NK-92 treated with Interleukin-12 subunit alpha and Interleukin-12 subunit beta, amount 100 ng/mL, for 24 hours (cell line): ENCODE measurements around the gene DOCK7.

ENCODE experiments used
- DNase-seq: peaks from one replicate; lab custom pipeline; 2025; lab: John Stamatoyannopoulos, UW

DOCK7 gene

DNA sequence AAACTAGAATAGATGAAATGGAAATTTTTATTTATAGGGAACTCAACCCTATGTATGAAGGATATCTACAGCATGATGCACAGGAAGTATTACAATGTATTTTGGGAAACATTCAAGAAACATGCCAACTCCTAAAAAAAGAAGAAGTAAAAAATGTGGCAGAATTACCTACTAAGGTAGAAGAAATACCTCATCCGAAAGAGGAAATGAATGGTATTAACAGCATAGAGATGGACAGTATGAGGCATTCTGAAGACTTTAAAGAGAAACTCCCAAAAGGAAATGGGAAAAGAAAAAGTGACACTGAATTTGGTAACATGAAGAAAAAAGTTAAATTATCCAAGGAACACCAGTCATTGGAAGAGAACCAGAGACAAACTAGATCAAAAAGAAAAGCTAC lies 243.5 kb downstream of the DOCK7 start:
- no peak for DNase-seq

DNA sequence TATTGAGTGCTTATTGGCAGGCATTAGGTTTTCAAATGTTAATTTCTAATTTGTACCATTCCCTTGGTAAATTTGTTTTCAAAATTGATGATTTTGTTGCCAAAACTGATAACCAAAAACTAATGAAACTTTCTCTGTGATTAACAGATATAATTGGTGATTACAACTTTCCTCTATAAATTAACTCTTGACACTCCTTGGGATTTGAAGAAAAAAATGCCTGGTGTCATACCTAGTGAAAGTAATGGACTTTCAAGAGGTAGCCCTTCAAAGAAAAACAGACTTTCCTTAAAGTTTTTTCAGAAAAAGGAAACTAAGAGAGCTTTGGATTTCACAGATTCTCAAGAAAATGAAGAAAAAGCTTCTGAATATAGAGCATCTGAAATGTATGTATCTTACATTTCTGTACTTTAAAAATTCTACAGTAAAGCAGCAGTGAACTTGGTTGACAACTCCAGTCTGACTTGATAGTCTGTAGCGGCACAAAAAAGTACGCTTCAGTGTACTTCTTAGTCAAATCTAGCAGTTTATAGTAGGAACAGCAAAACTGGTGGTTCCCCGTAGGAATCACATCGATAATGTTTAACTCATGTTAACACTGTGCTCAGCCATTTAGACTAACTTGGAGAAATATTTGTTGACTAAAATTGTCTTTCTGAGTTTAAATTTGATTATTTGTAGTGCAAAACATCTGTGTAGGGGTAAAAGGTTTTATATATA lies 248.4 kb downstream of the DOCK7 start:
- DNase-seq: no peak

DNA sequence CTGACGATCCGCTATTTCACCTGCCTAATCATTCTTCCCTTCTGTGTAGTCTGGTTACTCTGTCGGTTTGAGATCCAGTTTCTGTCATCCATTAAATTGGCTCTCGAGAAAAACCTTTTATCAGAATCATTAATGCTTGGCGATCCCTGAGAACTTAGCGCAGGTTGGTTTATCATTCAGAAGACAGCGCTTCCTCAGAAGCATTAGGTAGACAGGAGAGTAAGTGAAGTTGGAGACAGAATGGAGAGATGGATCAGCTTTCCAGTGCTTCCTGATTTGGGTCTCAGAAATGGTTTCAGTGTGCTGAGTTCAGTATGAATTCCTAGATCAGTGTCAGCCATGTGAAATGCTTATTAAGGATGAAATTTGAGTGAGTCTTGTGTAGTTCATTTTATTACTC lies 250.0 kb downstream of the DOCK7 start:
- DNase-seq: no peak

DNA sequence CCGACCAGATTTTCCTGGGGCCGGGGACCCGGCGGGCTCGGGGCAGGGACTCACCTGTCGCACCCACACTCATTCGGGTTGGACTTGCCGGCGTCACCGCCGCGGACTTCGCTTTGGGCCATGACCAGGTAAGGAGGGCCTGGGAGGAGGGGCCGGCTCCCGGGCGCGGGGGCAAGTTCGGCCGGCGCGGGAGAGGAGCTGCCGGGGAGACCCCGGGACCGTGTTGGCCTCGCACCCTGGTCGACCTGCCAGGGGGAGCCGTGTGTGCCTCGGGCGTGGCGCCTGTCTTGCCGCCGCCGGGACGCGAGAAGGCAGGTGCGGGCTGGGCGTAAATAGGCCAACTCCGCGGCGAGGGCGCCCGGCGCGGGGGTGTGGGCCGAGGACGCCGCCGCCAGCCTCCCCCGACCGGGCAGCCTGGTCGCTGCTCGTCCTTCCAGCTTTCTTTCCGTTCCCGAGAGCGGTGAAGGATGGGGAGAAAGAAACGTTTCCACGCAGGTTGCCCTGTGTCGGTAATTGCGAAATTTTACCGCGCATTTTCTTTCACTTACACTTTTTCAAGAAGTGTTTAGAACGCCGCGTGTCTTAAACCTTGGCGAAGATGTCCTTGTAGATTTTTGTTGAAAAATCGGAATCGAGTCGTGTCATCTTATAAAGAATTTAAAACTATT lies 250.8 kb downstream of the DOCK7 start:
- no peak for DNase-seq

DNA sequence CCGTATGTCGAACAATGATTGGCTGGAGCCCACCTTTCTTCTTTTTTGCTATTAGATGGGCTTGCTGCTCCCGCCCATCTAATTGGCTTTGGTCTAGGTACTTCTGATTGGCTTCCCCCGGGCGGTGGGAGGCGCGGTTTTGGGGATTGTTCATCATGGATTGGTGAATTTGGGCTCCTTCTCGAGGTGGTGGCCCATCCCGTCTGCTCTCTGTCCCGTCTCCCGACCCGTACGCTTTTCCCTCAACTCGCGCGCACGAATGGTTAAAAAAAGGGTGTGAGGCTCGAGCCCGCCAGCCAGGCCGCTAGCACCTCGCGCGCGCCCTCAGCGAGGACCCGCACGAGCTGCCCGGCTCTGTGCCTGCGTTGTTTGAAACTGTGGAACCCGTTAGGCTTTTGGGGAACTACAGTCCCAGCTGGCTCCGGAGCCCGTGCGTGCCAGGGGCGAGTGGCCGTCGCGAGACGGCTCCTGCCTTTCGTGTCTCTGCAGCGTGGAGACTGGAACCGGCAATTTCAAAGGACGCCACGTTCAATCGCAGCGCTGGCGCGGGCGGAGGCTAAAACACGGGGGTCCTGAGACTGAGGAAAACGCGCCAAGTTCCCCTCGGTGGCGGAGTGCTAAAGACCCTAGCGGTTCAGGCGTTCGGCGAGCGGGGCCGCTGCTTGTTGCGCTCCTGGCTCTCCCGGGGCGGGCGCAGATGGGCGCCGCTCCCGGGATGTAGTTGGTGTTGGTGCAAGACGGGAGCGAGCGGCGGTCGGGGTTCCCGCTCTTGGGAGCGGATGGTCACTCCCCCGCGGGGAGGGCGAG lies 251.5 kb downstream of the DOCK7 start, which contains the start of gene USP1:
TSS of gene USP1 (plus strand) at position 584 of the 807 bp plus-strand sequence. CDS start 2,819 bp downstream, outside the sequence.
- peak; percentile 99 for DNase-seq

DNA sequence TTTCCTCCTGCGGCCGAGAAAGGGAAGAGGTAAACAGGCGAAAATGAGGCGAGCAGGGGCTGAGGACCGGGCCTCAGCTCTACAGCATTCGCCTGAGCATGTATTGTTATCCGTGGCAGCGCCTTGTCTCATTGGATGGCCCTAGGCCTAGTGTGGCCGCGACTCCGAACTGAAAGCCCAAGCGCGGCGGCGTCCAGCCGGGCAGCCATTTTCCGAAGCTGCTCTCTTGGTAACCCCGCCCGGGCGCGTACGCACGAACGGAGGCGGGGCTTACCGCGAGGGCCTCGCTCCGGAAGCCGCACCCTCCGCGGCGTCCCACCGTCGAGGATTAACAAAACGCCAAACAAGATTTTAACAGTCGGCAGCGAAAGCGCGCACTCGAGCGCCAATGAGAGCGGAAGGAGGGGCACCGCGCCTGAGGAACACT lies 252.1 kb downstream of the DOCK7 start:
- peak; percentile 99 for DNase-seq

DNA sequence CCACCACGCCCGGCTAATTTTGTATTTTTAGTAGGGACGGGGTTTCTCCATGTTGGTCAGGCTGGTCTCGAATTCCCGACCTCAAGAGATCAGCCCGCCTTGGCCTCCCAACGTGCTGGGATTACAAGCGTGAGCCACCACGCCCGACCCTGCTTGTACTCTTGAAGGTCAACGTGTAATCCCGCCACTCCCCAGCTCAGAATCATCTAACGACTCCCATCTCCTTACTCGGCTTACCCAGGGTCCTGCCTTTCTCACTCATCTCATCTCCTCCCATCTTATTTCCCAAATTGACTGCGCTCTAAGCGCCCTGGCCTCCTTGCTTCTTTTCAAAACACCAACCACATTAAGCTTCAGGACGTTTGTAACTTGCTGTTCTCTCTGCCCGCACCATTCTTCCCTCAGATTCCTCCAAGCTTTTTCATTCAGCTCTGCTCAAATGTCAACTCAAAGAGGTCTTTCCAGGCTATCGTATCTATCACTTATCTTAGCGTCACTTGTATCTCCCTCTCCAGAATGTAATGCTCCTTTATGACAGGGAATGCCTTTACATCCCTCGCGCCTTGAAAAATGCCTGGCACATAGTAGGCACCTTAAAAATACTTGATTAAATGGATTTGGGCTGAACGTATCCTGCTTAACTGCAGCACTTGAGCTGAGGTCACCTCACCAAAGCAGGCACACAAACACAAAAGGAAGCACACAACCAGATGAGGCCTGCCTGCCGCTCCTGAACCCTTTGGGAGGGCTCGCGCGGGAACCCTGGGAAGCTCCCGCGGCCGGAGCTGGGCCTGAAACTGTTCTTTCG lies 252.8 kb downstream of the DOCK7 start:
- no peak for DNase-seq

DNA sequence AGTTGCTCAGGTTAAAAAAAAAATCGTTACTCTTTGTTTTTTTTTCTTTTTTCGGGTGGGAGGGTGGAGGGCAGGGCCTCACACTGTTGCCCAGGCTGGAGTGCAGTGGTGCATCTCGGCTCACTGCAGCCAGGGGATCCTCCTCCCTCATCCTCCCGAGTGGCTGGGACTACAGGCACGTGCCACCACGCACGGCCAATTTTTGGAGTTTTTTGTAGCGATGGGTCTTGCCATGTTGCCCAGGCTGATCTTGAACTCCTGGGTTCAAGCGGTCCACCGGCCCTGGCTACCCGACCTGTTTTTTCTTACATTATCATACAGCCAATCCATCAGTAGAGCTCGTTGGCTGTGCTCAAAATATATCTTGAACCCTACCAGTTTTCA lies 253.6 kb downstream of the DOCK7 start:
- no peak for DNase-seq

DNA sequence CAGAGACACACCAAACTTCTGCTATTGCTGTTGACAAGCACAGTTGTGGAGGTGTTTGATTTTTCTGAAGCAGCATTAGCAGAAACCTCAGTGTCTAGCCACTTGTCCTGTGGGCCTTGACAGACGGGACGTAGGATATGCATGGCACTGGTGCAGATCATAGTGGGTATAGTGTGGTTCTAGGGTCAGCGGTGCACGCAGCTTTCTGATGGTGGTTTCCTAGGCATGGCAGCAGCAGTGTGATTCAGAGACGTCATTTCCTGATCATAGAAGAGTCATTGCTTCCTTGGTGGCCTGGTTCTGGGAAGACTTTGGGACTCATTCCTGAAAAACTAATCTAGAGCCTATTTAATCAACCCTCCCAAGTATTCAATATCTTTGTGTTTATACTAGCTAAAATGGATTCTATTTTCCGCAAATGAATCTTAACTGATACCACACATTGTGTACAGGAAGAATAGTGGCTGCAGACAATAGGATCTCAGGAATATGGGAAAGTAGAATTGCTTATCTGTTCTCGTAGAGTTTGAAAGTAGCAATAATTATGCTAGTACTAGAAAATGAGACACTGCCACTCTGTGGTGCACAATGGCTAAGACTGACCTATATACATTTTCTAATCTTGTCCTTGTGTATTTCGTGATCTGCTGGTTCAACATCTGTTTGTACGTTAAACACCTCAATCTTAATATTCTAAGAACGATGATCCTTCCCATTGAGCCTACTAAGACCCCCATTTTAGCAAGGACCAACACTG lies 254.1 kb downstream of the DOCK7 start:
- DNase-seq: no peak

DNA sequence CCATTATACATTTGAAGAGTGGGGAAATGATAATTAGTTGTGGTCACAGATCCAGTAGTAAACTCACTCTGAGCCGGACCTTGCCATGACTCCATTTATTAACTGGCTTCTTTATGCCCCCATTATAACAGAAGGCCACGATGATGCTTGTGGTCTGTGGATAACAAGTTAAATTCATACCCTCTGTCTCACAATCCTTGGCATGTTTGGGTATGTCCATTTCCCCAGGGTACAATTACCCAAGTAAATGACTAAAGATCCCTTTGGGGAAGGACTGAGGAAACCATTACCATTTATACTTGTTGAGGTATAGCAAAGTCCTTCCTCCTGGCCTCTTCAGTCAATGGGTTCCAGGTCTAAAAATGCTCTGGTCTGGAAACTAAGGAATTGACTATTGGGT lies 258.6 kb downstream of the DOCK7 start:
- no peak for DNase-seq

DNA sequence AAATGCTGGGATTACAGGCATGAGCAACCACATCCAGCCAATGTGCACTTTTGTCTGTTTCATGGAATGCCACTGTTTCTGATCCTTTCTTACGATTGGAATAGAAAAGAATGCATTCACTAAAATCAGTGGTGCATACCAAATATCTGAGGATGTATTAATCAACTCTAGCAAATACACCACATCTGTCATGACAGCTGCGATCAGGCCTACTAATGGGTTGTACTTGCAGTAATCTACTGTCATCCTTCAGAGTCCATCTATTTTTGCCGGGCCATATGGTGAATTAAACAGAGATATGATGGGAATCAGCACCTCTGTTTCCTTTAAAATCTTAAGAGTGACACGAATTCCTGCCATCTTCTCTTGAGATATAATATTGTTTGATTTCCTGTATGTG lies 259.8 kb downstream of the DOCK7 start:
- DNase-seq: no peak

DNA sequence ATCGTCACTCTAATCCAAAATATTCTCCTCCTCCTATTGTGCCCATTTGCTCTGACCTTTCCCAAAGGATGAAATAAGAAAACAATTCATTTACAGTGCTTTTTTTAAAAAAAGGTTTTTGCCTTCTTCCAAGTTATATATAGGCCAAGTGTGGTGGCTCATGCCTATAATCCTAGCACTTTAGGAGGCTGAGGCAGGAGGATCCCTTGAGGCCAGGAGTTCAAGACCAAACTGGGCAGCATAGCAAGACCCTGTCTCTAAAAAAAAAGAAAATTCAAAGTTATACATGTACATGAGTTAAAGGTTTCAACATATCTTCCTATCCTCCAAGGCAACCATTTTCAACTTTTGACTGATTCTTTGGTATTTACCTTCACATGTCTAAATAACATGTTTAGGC lies 261.4 kb downstream of the DOCK7 start:
- no peak for DNase-seq

DNA sequence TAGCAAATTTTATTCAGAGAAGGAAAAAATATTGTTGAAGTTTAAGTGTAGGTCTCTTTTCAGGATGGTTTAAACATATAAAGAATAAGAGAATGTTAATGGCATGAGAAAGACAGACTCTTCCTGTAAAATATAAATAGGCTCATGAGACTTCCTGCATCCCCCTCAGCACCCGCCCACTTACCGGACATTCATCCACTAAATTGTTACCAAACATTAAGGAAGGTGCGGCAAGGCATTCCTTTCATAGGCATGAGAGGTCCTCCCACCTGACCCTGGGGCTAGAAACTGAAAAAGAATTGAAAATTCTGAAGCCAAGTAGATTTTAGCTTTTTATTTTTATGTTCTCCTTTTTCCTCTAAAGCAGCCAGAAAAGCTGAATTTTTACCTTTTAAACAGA lies 261.9 kb downstream of the DOCK7 start:
- DNase-seq: no peak

DNA sequence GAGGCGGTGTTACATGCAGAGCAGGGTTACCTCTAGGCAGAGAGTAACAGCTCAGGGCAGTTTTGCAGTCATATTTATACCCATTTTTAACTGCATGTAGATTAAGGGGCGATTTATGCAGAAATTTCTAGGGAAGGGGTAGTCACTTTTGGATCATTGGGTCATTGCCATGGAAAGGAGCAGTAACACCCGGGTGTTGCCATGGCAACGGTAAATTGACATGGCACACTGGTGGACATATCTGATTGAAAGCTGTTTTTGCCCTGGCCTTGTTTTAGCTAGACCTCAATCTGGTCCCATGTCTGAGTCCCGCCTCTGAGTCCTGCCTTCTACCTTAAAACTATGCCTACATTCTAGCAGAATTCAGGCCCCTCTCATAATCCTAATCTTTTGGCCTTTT lies 263.1 kb downstream of the DOCK7 start:
- no peak for DNase-seq

DNA sequence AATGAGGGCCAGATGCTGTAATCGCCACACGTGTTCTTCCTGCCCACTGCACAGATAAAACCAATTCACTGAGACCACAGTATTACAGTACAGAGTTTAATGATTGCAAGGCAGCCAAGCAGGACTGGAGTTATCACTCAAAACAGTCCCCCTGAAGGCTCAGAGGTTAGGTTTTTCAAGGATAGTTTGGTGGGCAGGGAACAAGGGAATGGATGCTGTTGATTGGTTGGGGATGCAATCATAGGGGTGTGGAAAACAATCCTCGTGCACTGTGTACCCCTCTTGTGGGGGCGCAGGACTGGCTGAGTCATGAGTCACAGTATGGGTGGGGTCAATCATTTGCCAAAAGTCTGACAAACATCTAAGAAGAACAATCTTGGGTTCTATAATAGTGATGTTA lies 263.8 kb downstream of the DOCK7 start:
- no peak for DNase-seq

DNA sequence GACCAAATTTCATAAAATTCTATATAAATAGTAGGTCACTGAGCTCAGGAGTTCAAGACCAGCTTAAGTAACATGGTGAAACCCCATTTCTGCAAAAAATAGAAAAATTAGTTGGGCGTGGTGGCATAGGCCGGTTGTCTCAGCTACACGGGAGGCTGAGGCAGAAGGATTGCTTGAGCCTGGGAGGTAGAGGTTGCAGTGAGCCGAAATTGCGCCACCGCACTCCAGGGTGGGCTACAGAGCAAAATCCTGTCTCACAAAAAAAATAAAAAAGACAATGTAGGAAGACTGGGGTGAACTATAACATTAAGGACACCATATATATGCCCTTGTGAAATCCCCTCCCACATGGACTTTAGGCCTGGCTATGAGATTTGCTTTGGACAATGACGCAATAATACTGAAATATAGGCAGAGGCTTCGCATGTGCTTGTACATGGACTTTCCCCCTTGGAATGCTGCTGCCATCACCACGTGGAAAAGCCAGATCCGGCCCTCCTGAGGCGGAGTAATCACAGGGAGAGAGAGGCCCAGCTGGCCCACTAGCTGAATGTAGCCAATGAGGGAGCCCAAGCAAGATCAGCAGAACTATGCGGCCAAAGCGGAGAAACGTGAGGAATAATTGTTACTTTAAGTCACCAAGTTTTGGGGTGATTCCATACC lies 264.5 kb downstream of the DOCK7 start:
- no peak for DNase-seq

DNA sequence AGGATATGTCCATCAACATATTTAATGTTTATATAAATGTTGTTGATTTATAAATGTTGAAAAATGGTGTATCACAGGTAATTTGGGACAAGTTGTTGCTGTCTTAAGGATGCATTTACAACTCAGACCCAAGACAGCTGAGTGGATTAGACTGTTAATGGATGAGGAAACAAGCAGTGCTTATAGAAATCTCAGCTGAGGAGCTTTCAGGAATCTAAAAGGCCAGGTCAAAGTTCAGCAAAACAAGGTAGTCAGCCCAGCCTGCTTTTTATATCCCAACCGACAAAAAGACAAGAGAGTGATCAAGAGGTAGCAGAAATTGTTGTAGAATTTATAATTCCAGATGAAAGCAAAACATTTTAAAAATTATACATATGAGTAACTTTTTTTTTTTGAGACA lies 268.0 kb downstream of the DOCK7 start:
- DNase-seq: no peak

DNA sequence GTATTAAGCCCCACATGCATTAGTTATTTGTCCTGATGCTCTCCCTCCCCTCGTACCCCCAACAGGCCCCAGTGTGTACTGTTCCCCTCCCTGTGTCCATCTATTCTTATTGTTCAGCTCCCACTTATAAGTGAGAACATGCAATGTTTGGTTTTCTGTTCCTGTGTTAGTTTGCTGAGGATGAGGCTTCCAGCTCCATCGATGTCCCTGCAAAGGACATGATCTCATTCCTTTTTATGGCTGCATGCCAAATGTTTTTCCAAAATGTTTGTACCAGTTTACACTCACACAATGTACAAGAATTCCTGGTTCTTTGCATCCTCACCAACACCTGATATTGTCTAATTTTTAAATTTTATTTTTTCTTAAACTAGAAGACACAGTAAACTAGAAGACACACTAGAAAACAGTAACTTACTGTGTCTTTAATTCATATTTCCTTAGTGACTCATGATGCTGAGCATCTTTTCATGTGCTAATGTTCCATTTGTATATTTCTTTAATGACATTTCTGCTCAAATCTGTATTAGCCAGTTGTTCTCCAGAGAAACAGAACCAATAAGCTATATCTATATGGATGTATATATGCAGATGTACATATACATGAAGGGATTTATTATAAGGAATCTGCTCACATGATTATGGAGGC lies 270.7 kb downstream of the DOCK7 start:
- no peak for DNase-seq

DNA sequence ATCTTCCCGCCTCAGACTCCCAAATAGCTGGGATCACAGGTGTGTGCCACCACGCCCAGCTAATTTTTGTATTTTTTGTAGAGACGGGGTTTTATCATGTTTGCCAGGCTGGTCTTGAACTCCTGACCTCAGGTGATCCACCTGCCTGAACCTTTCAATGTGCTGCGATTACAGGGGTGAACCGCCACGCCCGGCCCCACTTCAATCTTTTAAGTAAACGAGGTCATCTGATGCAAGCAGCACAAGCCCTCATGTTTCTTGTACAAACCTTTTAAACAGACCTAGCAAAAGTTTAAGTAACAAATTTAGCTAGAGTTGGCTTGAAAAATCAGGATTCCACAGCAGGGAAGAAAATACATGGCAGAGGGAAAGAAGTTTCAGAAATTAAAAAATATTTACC lies 272.5 kb downstream of the DOCK7 start:
- no peak for DNase-seq

DNA sequence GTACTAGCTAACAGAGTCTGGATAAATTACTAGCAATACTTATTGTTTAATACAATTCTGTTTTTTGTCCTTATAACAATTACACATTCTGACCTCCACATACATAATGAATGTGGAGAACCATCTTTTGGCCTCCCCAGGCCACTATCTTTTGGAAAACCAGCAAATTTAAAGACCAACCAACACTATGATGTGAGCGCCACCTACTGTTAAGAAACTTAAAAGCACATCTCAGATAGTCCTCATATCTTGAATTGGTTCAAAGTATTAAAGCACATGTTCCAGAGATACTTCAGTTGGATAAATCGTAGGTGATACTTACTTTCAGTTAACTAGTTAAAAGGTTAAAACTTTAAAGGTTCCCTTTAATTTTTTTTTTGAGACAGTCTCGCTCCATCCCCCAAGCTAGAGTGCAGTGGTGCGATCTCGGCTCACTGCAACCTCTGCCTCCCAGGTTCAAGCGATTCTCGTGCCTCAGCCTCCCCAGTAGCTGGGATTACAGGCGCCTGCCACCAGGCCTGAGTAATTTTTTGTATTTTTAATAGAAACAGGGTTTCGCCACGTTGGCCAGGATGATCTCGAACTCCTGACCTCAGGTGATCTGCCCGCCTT lies 280.7 kb downstream of the DOCK7 start:
- no peak for DNase-seq
